ENCODE data around the gene AKR1B1. TPM values are rescaled to one million over a fixed set of nuclear protein-coding genes. Genes with fewer than 3 reads are reported as not detected.

Gene AKR1B1
- total and polyA plus RNA-seq, 2 of the 4 experiments (the other 2 are of a cell fraction) = 90.9 to 201 TPM

GRCh38 chr7:134452991-134453473, 5.9 kb downstream of the AKR1B1 start:
- intact Hi-C loops (cut with micrococcal nuclease) = no loop called here
- 82% methylated on average over 5 of the region's 7 CpGs; no CpG with 5 or more reads in 1 of the 2 experiments for WGBS, 2 experiments (ENCODE audit: extremely low coverage in 2 of 2, insufficient read length in 1 of 2)
- H4K20me1 ChIP-seq (ENCODE audit: insufficient read depth, low read length) = no peaks in the 10 kb centered on the region
- H3K27me3 ChIP-seq (ENCODE audit: control insufficient read depth, insufficient read depth, low read length) = no peaks in the 10 kb centered on the region
- H3K14ac ChIP-seq (replicated peaks; ENCODE audit: low read depth, low read length) = peak overlapping the region; percentile 41
- no peak overlapping the region for H2BK5ac ChIP-seq (ENCODE audit: low read depth, low read length, poor library complexity, severe bottlenecking)
- no peak overlapping the region for H3K4me3 ChIP-seq (ENCODE audit: insufficient read depth, low read depth, low read length)
- no peak overlapping the region for H3K4me2 ChIP-seq (ENCODE audit: low read depth, low read length)
- H3K9ac ChIP-seq (ENCODE audit: low read depth, low read length) = no peak overlapping the region; the same call in 1 of the 2 replicates
- peak overlapping the region; percentile 35; the same call in 1 of the 2 replicates for H3K18ac ChIP-seq (ENCODE audit: low read depth, low read length)
- no peak for ATAC-seq (ENCODE audit: low read depth)
- POLR2A ChIA-PET (ENCODE audit: unreplicated experiment) = interaction anchor here (0.9 kb wide), 1 partner anchor 20 kb away, joined by 3 read pairs; no protein-coding TSS in a partner anchor
- H2AK5ac ChIP-seq (ENCODE audit: low read depth, low read length) = peak overlapping the region; percentile 65
- H3K23ac ChIP-seq (ENCODE audit: low read depth, low read length) = peak overlapping the region; percentile 61; the same call in 1 of the 2 replicates
- H3K79me1 ChIP-seq (ENCODE audit: low read depth in 1 of 2, low read length in 2 of 2) = peaks cover 28 to 85% of the 10 kb centered on the region in 2 experiments
- H2AK9ac ChIP-seq (replicated peaks; ENCODE audit: low read depth, low read length, poor library complexity) = peak overlapping the region; percentile 50
- H3K4ac ChIP-seq (ENCODE audit: low read depth, low read length) = peak overlapping the region; percentile 75
- CTCF ChIA-PET = interaction anchor here (1.3 kb wide), 1 partner anchor 21 kb away, joined by 5 read pairs; no protein-coding TSS in a partner anchor
- peaks cover 25% of the 10 kb centered on the region for H3K36me3 ChIP-seq (ENCODE audit: control insufficient read depth, insufficient read depth, low read length)
- peak overlapping the region; percentile 53; the same call in 1 of the 2 replicates for H3K27ac ChIP-seq (ENCODE audit: insufficient read depth, low read length)
- no peak overlapping the region for H3K56ac ChIP-seq (ENCODE audit: extremely low read depth, insufficient read depth, low read length)
- peaks cover 36% of the 10 kb centered on the region for H3K9me1 ChIP-seq (ENCODE audit: insufficient read depth, low read length)
- peak overlapping the region; percentile 39; the same call in 1 of the 2 replicates for H2BK20ac ChIP-seq (ENCODE audit: low read depth, low read length)
- no peak for DNase-seq
- peak overlapping the region; percentile 6 for H2AFZ ChIP-seq (replicated peaks; ENCODE audit: low read length, poor library complexity)
- peaks cover 44% of the 10 kb centered on the region for H3K4me1 ChIP-seq (ENCODE audit: control insufficient read depth, insufficient read depth, low read length)
- peak overlapping the region; percentile 73; the same call in 1 of the 2 replicates for H2BK120ac ChIP-seq (ENCODE audit: low read depth, low read length)
- no peaks in the 10 kb centered on the region for H3K9me3 ChIP-seq (ENCODE audit: control insufficient read depth, insufficient read depth, low read length)
- H2BK15ac ChIP-seq (ENCODE audit: low read depth, low read length) = 0 out of 3 replicates have a peak overlapping the region, but pooled peaks have one; percentile 12
- no TSS peak for BruUV-seq (replicated peaks)
- dilution Hi-C loops (cut with HindIII; ENCODE audit: low sequenced_read_pairs, unreplicated experiment) = no loop called here
- peak overlapping the region in 1 of 2 experiments; percentile 5; a peak in 1 of 4 replicates for H4K8ac ChIP-seq (ENCODE audit: low read depth in 2 of 2, low read length in 2 of 2)
- peak overlapping the region; percentile 19; the same call in 1 of the 2 replicates for H4K5ac ChIP-seq (ENCODE audit: low read depth, low read length)
- in situ Hi-C loops (cut with MboI; ENCODE audit: low sequenced_read_pairs) = no loop called here
- H4K91ac ChIP-seq (ENCODE audit: insufficient read depth, low read depth, low read length) = peak overlapping the region; percentile 59
- no peak for TF ChIP-seq NFE2L2 (IDR thresholded peaks at IDR 0.05; ENCODE audit: low read depth, low read length)
- TF ChIP-seq USF2 (IDR thresholded peaks at IDR 0.05; ENCODE audit: low read depth, low read length) = no peak
- no peak for TF ChIP-seq RAD21 (IDR thresholded peaks at IDR 0.05; ENCODE audit: low read length)
- no peak for TF ChIP-seq FOS (IDR thresholded peaks at IDR 0.05; ENCODE audit: low read depth, low read length)
- TF ChIP-seq RFX5 (IDR thresholded peaks at IDR 0.05; ENCODE audit: low read depth, low read length) = no peak
- TF ChIP-seq MAFK (IDR thresholded peaks at IDR 0.05; ENCODE audit: low read depth, low read length) = no peak
- no peak for TF ChIP-seq CEBPB (IDR thresholded peaks at IDR 0.05; ENCODE audit: low read depth, low read length)
- TF ChIP-seq SMC3 (IDR thresholded peaks at IDR 0.05; ENCODE audit: low read depth, low read length) = no peak
- TF ChIP-seq POLR2A (IDR thresholded peaks at IDR 0.05; ENCODE audit: low read depth, low read length) = no peak
- no peak for TF ChIP-seq MAZ (IDR thresholded peaks at IDR 0.05; ENCODE audit: borderline replicate concordance, low read depth, low read length)
- TF ChIP-seq RCOR1 (IDR thresholded peaks at IDR 0.05; ENCODE audit: insufficient replicate concordance, low read length) = no peak
- TF ChIP-seq ELK1 (IDR thresholded peaks at IDR 0.05; ENCODE audit: borderline replicate concordance, low read depth, low read length) = no peak
- no peak for TF ChIP-seq MXI1 (IDR thresholded peaks at IDR 0.05; ENCODE audit: borderline replicate concordance, low read depth, low read length)
- TF ChIP-seq CTCF (conservative IDR thresholded peaks at IDR 0.05; ENCODE audit: low read depth, low read length) = no peak
- no peak for TF ChIP-seq BHLHE40 (IDR thresholded peaks at IDR 0.05; ENCODE audit: low read depth, low read length)

Data from IMR-90 (cell line).